Gastroesophageal sphincter (tissue), 4 donors: ENCODE measurements around the gene NSMCE1. TPM values are rescaled to one million over a fixed set of nuclear protein-coding genes. Genes with fewer than 3 reads are reported as not detected.
A peak's percentile ranks its signal among the peaks of the same experiment; 100 is the strongest.

Source experiments
- ATAC-seq: fragments of 150-250 bp; one replicate; pipeline ENCODE4 v1.9.1; 2016; ENCODE audit warnings: mild to moderate bottlenecking, moderate library complexity
- H3K27ac ChIP-seq, 4 donors: fragments of 200-600 bp; sonication (generic) in 3 of 4; 1 replicate in 3 of 4; 2 replicates in 1 of 4; pipeline ENCODE4 v1.5.1; 2016 to 2019
- H3K27me3 ChIP-seq: fragments of 200-600 bp; sonication (generic); one replicate; pipeline ENCODE4 v1.5.1; 2019
- H3K36me3 ChIP-seq, 2 donors: fragments of 200-600 bp; sonication (generic); one replicate each; pipeline ENCODE4 v1.5.1; 2019; ENCODE audit warnings: control low read depth in 1 of 2
- H3K4me1 ChIP-seq, 3 donors: fragments of 200-600 bp; sonication (generic); 1 replicate in 2 of 3; 2 replicates in 1 of 3; pipeline ENCODE4 v1.5.1; 2016 to 2019; ENCODE audit warnings: control low read depth in 2 of 3
- H3K4me3 ChIP-seq, 2 donors: fragments of 200-600 bp; sonication (generic); one replicate each; pipeline ENCODE4 v1.5.1; 2019; ENCODE audit warnings: mild to moderate bottlenecking in 1 of 2, moderate library complexity in 1 of 2
- H3K9me3 ChIP-seq, 3 donors: fragments of 200-600 bp; sonication (generic); one replicate each; pipeline ENCODE4 v1.5.1; 2017 to 2019; ENCODE audit warnings: control low read depth in 2 of 3
- EP300 ChIP-seq: sonication (generic); formaldehyde crosslinking; IDR thresholded peaks from one replicate; pipeline ENCODE4 v1.6.1; 2017; ENCODE audit warnings: antibody characterized with exemption, mild to moderate bottlenecking
- POLR2A ChIP-seq, 2 donors: fragments of 450-650 bp; IDR thresholded peaks; one replicate each; pipeline ENCODE4 v1.6.1; 2017; ENCODE audit warnings: antibody characterized with exemption in 2 of 2, mild to moderate bottlenecking in 2 of 2, moderate library complexity in 1 of 2
- POLR2AphosphoS5 ChIP-seq: sonication (generic); formaldehyde crosslinking; IDR thresholded peaks from one replicate; pipeline ENCODE4 v1.6.1; 2017; ENCODE audit warnings: antibody characterized with exemption
- WGBS, 2 donors: methylation state at CpG; one replicate each; pipeline ENCODE4 v1.1.5; 2018; ENCODE audit warnings: low coverage in 1 of 2; 5-methylcytosine and 5-hydroxymethylcytosine counted together
- total RNA-seq, 4 donors: library from RNA; depleted of rRNA; stranded (reverse); fragments of >200 nt; gene quantifications; one replicate each; pipeline ENCODE4 v1.1.0, GENCODE V29; 2016
- TF ChIP-seq, protein P1 (sequence below), 4 experiments: fragments of 200-600 bp in 2 of 4; fragments of 450-650 bp in 2 of 4; sonication (generic) in 1 of 4; IDR thresholded peaks; one replicate each; pipeline ENCODE4 v1.5.1; 2017 to 2019; ENCODE audit warnings: antibody characterized with exemption in 4 of 4, mild to moderate bottlenecking in 2 of 4, moderate library complexity in 2 of 4

NSMCE1 gene
- total RNA-seq, 4 donors from 2014 or later: 48.4 to 66.0 (median 63.3) TPM

DNA sequence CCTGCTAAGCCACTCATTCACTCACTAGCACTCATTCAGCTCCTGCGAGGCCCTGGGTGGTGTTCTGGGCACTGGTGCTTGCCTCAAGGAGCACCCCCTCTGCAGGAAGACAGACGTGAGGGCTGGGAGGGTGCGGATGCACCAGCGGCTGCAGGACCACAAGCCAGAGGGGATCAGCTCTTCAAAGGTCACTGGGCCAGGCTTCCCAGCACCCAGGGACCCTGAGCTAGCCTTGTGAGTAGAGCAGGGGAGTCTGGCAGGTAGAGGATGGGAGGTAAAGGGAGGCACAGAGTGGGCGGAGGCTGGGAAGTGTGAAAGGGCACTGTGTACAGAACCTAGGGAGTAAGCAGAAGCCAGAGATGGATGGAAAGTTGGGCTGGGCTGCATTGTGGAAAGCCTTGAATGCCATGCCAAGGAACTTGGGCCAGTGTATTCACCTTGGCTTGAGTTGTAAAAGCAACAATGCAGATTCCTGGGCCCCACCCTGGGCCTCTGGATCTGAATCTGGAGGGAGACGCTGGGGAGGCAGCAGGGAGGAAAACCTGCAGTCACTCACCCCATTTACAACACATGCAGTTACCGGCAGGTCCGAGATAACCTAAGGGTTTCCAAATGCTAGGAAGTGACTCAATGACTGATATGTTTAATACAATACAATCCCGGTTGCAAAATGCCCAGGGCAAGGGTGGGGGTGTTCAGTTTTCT lies 46.9 kb upstream of the NSMCE1 start:
- WGBS, 2 donors: 0 to 21% methylated on average over 1 to 2 of the region's 9 CpGs
- ATAC-seq: peak; percentile 70
- no peaks in the 10 kb centered on the region for H3K27me3 ChIP-seq
- H3K4me3 ChIP-seq: peak overlapping the region; percentile 76 to 97
- TF ChIP-seq POLR2AphosphoS5 (peak; percentile 97), POLR2A (IDR thresholded peaks at IDR 0.05) (peak in 1 of 2 donors; percentile 14), EP300 (no peak)
- TF ChIP-seq, protein P1, sequence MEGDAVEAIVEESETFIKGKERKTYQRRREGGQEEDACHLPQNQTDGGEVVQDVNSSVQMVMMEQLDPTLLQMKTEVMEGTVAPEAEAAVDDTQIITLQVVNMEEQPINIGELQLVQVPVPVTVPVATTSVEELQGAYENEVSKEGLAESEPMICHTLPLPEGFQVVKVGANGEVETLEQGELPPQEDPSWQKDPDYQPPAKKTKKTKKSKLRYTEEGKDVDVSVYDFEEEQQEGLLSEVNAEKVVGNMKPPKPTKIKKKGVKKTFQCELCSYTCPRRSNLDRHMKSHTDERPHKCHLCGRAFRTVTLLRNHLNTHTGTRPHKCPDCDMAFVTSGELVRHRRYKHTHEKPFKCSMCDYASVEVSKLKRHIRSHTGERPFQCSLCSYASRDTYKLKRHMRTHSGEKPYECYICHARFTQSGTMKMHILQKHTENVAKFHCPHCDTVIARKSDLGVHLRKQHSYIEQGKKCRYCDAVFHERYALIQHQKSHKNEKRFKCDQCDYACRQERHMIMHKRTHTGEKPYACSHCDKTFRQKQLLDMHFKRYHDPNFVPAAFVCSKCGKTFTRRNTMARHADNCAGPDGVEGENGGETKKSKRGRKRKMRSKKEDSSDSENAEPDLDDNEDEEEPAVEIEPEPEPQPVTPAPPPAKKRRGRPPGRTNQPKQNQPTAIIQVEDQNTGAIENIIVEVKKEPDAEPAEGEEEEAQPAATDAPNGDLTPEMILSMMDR (IDR thresholded peaks at IDR 0.05): peak in 2 of 4 experiments; percentile 9 to 34
- H3K36me3 ChIP-seq: no peaks in the 10 kb centered on the region
- H3K4me1 ChIP-seq: peaks cover 12 to 71% (median 46%) of the 10 kb centered on the region in 3 donors
- no peaks in the 10 kb centered on the region for H3K9me3 ChIP-seq
- H3K27ac ChIP-seq: peak overlapping the region; percentile 94 to 99 (median 96)

DNA sequence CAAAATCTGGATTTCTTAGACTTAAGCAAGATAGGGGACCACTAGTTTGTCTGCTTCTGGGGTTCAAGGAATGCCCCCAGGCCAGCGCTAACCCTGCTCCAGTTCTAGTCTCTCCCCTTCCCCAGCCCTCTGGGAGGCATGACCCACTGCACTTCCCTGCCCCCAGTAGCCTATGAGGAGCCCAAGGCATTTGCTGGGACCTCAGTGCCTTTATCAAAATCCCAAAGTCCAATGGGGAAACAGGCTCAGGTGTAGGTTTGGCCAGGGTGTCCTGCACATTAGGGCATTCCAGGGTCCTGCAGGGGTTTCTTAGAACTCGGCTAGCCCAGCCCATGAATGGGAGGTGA lies 46.4 kb upstream of the NSMCE1 start:
- Histone ChIP-seq H3K4me3 (peak overlapping the region; percentile 76 to 97), H3K9me3 (no peaks in the 10 kb centered on the region), H3K36me3 (no peaks in the 10 kb centered on the region), H3K27me3 (no peaks in the 10 kb centered on the region), H3K27ac (peak overlapping the region; percentile 94 to 99 (median 96)), H3K4me1 (peaks cover 8 to 66% (median 46%) of the 10 kb centered on the region in 3 donors)
- no peak for ATAC-seq
- WGBS, 2 donors: no CpG with 5 or more reads among the region's 2 CpGs
- TF ChIP-seq, protein P1 (IDR thresholded peaks at IDR 0.05): no peak
- TF ChIP-seq POLR2AphosphoS5: no peak
- TF ChIP-seq POLR2A (IDR thresholded peaks at IDR 0.05): no peak
- no peak for TF ChIP-seq EP300

GRCh38 chr16:27314161-27314723 lies 45.7 kb upstream of the NSMCE1 start:
- H3K4me3 ChIP-seq: peak overlapping the region; percentile 76 to 97
- WGBS, 2 donors: 3% methylated on average over 8 of the region's 39 CpGs; no CpG with 5 or more reads in 1 of the 2 donors
- no peaks in the 10 kb centered on the region for H3K27me3 ChIP-seq
- H3K27ac ChIP-seq: peak overlapping the region; percentile 94 to 99 (median 96)
- ATAC-seq: peak; percentile 41
- H3K9me3 ChIP-seq: no peaks in the 10 kb centered on the region
- peak in 1 of 2 donors; percentile 47 for TF ChIP-seq POLR2A (IDR thresholded peaks at IDR 0.05)
- TF ChIP-seq POLR2AphosphoS5: peak; percentile 89
- TF ChIP-seq EP300: no peak
- TF ChIP-seq, protein P1 (IDR thresholded peaks at IDR 0.05): peak in 1 of 4 experiments; percentile 13
- peaks cover 6 to 59% (median 39%) of the 10 kb centered on the region in 3 donors for H3K4me1 ChIP-seq
- no peaks in the 10 kb centered on the region for H3K36me3 ChIP-seq

DNA sequence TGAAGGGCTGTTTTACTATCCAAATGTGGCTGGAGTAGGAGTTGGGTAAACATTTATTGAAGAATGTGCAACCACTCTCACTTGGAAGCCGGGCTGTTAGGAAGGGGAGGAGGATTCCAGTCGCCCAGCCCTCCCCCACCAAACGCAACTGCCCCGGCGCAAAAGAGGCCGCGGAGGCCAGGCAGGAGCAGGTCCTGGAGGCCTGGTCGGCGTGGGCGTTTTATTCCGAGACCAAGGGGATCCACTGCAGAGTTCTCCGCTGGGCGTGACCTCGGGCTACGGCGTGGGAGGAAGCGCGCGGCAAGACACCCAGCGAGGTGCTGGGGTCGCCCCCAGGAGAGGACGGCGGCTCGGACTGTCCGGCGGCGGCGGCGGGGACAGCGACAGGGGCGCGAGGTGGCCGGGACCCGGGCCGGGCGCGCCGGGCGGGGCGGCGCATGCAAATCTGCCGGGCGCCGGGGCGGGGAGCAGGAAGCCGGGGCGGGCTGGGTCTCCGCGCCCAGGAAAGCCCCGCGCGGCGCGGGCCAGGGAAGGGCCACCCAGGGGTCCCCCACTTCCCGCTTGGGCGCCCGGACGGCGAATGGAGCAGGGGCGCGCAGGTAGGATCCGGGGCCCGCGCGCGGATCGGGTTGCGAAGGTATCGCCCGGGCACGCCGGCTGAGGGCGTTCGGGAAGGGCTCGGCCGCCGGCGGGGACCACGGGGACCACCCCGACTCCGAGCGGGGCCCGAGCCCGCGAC lies 45.0 kb upstream of the NSMCE1 start, which contains the start of gene IL4R:
Gene IL4R (plus strand): TSS at position 553 of the 739 bp plus-strand sequence. CDS start 26,230 bp downstream, outside the sequence.
- TF ChIP-seq, protein P1 (IDR thresholded peaks at IDR 0.05): no peak
- TF ChIP-seq POLR2A (IDR thresholded peaks at IDR 0.05) (peak; percentile 49 to 71), EP300 (no peak), POLR2AphosphoS5 (peak; percentile 93)
- 20% methylated on average over 8 of the region's 85 CpGs; no CpG with 5 or more reads in 1 of the 2 donors for WGBS, 2 donors
- H3K9me3 ChIP-seq: no peaks in the 10 kb centered on the region
- peak within 1 kb of the TSS; percentile 76 to 97 for H3K4me3 ChIP-seq
- no peaks in the 10 kb centered on the region for H3K36me3 ChIP-seq
- peak within 1 kb of the TSS; percentile 94 to 99 (median 96) for H3K27ac ChIP-seq
- ATAC-seq: peak; percentile 62
- no peaks in the 10 kb centered on the region for H3K27me3 ChIP-seq
- H3K4me1 ChIP-seq: peaks cover 5 to 52% (median 32%) of the 10 kb centered on the region in 3 donors
